ENCODE data around the gene GDF2. TPM values are rescaled to one million over a fixed set of nuclear protein-coding genes. Genes with fewer than 3 reads are reported as not detected.

The GDF2 gene
- total RNA-seq, 1 donor from 2014 or later, result not detected

- intact Hi-C loops (cut with DNase I), result no loop called here
- H3K4me1 ChIP-seq, result no peaks in the 10 kb centered on the region
- H3K9me3 ChIP-seq, result no peaks in the 10 kb centered on the region
- H3K36me3 ChIP-seq, result no peaks in the 10 kb centered on the region
- DNase-seq (ENCODE audit: extremely low spot score in 2 of 2), result no peak
- no peak overlapping the region for H3K4me3 ChIP-seq
- TF ChIP-seq POLR2A (IDR thresholded peaks at IDR 0.05) (no peak), POLR2AphosphoS5 (IDR thresholded peaks at IDR 0.05; ENCODE audit: insufficient read depth in 1 of 2, low read depth in 1 of 2) (no peak)
- TF ChIP-seq, protein P1, sequence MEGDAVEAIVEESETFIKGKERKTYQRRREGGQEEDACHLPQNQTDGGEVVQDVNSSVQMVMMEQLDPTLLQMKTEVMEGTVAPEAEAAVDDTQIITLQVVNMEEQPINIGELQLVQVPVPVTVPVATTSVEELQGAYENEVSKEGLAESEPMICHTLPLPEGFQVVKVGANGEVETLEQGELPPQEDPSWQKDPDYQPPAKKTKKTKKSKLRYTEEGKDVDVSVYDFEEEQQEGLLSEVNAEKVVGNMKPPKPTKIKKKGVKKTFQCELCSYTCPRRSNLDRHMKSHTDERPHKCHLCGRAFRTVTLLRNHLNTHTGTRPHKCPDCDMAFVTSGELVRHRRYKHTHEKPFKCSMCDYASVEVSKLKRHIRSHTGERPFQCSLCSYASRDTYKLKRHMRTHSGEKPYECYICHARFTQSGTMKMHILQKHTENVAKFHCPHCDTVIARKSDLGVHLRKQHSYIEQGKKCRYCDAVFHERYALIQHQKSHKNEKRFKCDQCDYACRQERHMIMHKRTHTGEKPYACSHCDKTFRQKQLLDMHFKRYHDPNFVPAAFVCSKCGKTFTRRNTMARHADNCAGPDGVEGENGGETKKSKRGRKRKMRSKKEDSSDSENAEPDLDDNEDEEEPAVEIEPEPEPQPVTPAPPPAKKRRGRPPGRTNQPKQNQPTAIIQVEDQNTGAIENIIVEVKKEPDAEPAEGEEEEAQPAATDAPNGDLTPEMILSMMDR (IDR thresholded peaks at IDR 0.05), result no peak
- H3K27ac ChIP-seq, result no peak overlapping the region
- H3K27me3 ChIP-seq, result no peaks in the 10 kb centered on the region
These were observed 36.8 kb downstream of the GDF2 start for GRCh38 chr10:47359101-47359500.

DNA sequence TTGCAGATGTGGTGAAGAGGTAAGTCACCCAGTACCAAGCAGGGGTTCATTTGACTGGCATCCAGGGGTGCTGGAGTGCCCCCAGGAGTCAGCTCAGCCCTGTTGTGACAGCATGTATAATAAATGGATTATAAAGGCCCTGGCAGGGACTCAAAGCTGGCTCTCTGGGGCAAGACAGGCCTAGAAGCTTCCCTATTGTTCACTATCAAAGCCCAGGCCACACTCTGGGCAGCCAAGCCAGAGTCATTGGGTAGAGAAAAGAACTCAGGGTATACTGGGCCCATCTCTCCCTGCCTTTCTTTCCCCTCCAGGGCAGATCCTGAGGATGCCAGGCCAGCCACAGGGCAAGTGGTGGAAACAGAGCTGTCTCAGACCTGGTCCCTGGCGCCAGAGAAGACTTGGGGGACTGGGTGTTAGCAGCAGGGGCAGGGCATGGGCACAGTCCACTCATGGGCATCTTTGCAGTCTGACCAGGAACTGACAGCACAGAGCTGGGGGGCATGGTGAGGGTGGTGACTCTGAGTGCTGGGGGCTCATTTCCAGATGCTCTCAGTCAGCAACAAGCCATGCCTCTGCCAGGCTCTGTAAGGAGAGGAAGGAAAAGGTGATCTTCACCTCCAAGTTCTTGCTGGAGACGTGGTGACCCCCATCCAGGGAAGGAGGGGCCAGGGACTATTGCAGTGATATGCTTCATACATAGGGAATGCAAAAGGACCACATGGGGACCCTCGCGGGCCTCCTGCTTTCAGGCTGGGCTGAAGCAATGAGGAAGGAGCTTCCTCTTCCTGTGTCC is 37.6 kb downstream of the GDF2 start:
- intact Hi-C loops (cut with DNase I), result no loop called here
- no peak for DNase-seq (ENCODE audit: extremely low spot score in 2 of 2)

GRCh38 chr10:47360419-47361040 is 38.3 kb downstream of the GDF2 start:
- no peaks in the 10 kb centered on the region for H3K36me3 ChIP-seq
- no peak for DNase-seq (ENCODE audit: extremely low spot score in 2 of 2)
- no peaks in the 10 kb centered on the region for H3K9me3 ChIP-seq
- intact Hi-C loops (cut with DNase I), result no loop called here
- H3K4me3 ChIP-seq, result no peak overlapping the region
- TF ChIP-seq POLR2A (IDR thresholded peaks at IDR 0.05), result no peak
- TF ChIP-seq POLR2AphosphoS5 (IDR thresholded peaks at IDR 0.05; ENCODE audit: insufficient read depth in 1 of 2, low read depth in 1 of 2), result no peak
- TF ChIP-seq, protein P1 (IDR thresholded peaks at IDR 0.05), result no peak
- H3K27me3 ChIP-seq, result no peaks in the 10 kb centered on the region
- H3K4me1 ChIP-seq, result no peaks in the 10 kb centered on the region
- no peak overlapping the region for H3K27ac ChIP-seq

More for the DNA sequence above, 37.6 kb downstream of the GDF2 start:
- Histone ChIP-seq H3K27ac (no peak overlapping the region), H3K4me1 (no peaks in the 10 kb centered on the region), H3K36me3 (no peaks in the 10 kb centered on the region), H3K27me3 (no peaks in the 10 kb centered on the region), H3K9me3 (no peaks in the 10 kb centered on the region), H3K4me3 (no peak overlapping the region)
- TF ChIP-seq POLR2AphosphoS5 (IDR thresholded peaks at IDR 0.05; ENCODE audit: insufficient read depth in 1 of 2, low read depth in 1 of 2) (no peak), POLR2A (IDR thresholded peaks at IDR 0.05) (no peak)
- TF ChIP-seq, protein P1 (IDR thresholded peaks at IDR 0.05), result no peak

DNA sequence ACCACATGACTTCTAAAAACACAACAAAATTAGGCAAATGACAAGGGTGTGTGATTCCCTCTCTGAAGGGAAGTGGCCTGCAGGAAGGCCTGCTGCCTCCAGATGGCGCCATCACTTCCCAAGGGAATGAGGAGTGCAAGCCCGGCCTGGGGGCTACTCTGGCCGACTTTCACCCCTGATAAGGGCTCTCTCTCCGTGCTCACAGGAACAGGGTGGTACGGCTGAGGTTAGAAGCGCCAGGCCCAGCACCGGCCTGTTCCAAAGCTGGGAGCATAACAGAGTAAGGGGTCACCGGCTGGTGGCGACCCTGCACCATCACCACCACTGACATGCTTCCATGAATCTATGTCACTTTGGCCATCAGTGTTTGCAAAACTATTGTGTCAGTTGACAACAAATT is 39.0 kb downstream of the GDF2 start:
- TF ChIP-seq POLR2AphosphoS5 (IDR thresholded peaks at IDR 0.05; ENCODE audit: insufficient read depth in 1 of 2, low read depth in 1 of 2) (no peak), POLR2A (IDR thresholded peaks at IDR 0.05) (no peak)
- TF ChIP-seq, protein P1 (IDR thresholded peaks at IDR 0.05), result peak in 2 of 3 experiments; percentile 29 to 39
- intact Hi-C loops (cut with DNase I), result no loop called here
- Histone ChIP-seq H3K36me3 (no peaks in the 10 kb centered on the region), H3K4me1 (no peaks in the 10 kb centered on the region), H3K27me3 (no peaks in the 10 kb centered on the region), H3K9me3 (no peaks in the 10 kb centered on the region), H3K4me3 (no peak overlapping the region), H3K27ac (no peak overlapping the region)
- no peak for DNase-seq (ENCODE audit: extremely low spot score in 2 of 2)

DNA sequence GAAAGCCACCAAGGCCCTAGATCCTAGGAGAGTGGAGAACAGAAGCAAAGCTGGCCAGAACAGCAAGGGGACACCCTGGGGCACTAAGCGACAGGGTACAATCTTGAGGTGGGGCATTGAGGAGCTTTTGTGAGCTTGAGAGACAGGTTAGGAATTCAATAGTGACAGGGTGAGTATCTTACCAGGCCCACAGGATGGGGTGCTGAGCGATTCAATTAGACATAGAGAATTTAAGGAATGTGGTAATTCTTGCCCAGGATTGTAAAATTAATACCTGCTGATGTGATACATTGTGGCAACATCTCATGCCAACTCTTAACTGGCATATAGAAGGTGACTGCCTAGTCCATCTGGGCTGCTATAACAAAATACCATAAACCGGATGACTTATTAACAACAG is 39.9 kb downstream of the GDF2 start:
- Histone ChIP-seq H3K27ac (no peak overlapping the region), H3K4me3 (no peak overlapping the region), H3K36me3 (no peaks in the 10 kb centered on the region), H3K9me3 (no peaks in the 10 kb centered on the region), H3K4me1 (no peaks in the 10 kb centered on the region), H3K27me3 (no peaks in the 10 kb centered on the region)
- TF ChIP-seq POLR2A (IDR thresholded peaks at IDR 0.05), result no peak
- TF ChIP-seq POLR2AphosphoS5 (IDR thresholded peaks at IDR 0.05; ENCODE audit: insufficient read depth in 1 of 2, low read depth in 1 of 2), result no peak
- TF ChIP-seq, protein P1 (IDR thresholded peaks at IDR 0.05), result no peak
- intact Hi-C loops (cut with DNase I), result no loop called here
- no peak for DNase-seq (ENCODE audit: extremely low spot score in 2 of 2)

All from vagina (tissue), 2 donors.